Raji (cell line): Measurements from ENCODE around the gene MYADML2.

Experiments
- POLR2A ChIP-seq: IDR thresholded peaks from 2 replicates; pipeline ENCODE4 v1.6.1; 2011; ENCODE audit warnings: low read depth, low read length, control low read depth; ENCODE audit not compliant: insufficient read depth

MYADML2 gene

GRCh38 chr17:81926451-81927151 lies 20.4 kb downstream of the MYADML2 start:
- TF ChIP-seq POLR2A, result peak; percentile 33; the same call in 1 of the 2 replicates

- TF ChIP-seq POLR2A, result no peak
Observed at GRCh38 chr17:81925860-81926450, 21.1 kb downstream of the MYADML2 start.

DNA sequence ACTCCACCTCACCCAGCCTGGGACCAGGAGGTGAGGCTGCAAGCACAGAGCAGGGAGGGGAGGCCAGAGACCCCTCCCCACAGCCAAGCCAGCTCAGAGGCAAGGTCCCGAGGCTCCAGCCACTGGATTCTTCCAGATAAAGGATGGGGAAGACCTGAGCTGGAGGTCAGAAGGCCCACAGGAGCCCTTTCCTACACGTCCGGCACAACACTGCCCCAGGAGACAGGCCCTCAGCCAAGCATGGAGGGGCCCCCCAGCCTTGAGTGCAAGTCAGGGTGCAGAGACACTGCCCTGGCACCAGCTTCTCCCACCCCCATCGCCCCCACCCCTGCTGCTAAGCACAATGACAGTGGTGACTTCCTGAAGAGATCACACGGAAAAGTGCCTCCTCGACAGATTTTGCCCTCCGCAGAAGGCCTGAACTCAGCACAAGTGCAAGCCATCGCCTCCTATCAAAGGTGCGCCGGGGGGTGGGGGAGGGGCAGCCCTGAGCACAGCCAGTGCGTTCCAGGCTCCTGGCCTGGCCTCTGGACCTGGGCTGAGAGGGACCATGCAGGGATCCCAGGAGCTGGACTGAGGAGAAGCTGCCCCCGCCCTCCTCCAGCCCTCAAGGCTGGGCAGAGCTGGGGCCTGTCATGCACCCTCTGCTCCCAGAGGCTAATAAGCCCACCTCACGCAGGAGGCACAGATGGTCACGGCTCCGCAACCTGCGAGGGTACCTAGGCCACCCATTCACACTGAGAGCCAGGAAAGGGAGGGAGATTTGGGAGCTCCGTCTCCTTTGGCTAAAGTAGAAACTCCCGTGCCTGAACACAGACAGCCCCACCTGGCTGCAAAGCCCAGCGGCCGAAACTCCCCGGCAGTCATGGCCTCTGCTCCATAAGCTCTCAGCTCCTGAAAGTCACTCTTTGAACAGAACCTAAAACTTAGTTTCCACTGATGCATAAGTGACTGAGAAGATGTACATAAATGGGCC lies 22.2 kb downstream of the MYADML2 start:
- no peak for TF ChIP-seq POLR2A

DNA sequence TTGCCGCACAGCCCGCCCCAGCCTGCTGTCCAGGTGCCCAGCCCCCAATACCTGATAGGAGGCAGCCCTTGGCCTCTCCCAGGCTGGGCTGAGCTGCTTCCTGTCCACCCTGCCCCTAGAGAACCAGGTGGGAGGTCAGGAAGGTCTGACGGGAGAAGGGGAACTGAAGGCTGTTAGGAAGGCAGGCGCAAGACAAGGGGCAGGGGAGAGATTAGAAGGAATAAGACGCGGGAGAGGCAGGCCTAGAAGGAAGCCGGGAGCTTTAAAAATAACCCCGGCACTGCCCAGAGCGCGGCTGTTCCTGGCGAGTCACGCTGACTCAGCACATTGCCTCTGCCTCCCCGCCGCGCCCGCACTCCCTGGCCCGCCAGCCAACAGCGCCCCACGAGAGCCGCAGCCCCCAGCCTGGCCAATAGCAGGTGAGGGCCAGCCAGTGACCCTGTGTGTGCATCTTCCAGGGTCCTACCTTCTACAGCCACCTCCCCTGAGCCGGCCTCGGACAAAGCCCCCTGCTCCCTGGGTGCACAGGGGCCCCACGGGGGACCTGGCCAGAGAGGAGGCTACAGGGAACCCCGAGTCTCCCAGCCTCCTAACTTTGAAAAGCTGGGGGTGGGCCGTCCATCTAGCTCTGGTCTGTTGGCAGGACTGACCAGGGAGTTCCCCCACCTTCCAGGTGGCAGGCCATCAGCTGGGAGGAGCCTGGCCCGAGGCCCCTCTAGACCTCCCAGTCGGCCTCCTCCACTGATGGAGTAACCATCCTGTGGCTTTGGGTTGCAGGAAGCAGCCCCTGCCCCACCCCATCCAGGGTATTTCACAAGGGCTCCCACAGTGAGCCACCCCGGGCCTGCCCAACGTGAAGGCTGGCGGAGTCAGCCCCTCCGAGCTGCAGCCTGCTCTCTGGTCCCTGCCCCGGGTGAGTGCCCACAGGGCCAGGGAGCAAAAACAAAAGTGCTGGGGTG lies 23.5 kb downstream of the MYADML2 start:
- no peak for TF ChIP-seq POLR2A

DNA sequence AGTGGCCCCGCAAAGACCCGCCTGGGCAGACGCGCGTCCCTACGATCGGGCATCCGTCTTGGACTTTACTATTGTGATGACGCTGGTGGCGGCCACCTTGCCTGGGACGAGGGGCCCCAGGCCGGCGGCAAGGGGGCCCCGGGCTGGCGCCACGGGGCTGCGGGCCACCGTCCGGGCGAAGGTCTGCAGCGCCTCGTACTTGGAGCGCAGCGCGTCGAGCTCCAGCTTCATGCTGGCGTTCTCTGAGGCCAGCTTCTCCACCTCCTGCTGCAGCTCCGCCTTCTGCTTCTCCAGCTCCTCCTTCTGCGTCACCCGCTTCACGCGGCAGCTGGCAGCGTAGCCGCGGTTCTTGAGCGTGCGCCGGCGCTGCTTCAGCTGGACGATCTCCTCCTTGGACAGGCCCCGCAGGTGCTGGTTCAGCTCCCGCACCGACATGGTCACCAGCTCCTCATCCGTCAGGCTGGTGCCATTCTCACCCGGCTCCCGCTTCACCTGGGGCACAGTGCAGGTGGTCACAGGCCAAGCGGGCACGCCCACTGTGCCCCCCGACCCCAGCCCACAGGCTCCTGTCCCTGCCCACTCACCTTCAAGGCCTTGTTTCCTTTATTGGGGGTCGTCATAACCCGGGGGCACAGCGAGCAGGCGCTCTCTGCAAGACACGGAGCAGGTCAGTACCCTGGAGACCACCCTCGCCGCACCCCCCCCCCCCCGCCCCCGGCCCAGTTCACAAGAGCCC lies 24.3 kb downstream of the MYADML2 start:
- TF ChIP-seq POLR2A, result no peak

- TF ChIP-seq POLR2A, result no peak
Observed at GRCh38 chr17:81921996-81922565, 25.0 kb downstream of the MYADML2 start.

GRCh38 chr17:81921537-81921862 lies 25.5 kb downstream of the MYADML2 start:
- TF ChIP-seq POLR2A, result no peak

GRCh38 chr17:81920612-81921536 lies 26.2 kb downstream of the MYADML2 start:
- no peak for TF ChIP-seq POLR2A

GRCh38 chr17:81918832-81919545 lies 28.0 kb downstream of the MYADML2 start:
- TF ChIP-seq POLR2A, result no peak

DNA sequence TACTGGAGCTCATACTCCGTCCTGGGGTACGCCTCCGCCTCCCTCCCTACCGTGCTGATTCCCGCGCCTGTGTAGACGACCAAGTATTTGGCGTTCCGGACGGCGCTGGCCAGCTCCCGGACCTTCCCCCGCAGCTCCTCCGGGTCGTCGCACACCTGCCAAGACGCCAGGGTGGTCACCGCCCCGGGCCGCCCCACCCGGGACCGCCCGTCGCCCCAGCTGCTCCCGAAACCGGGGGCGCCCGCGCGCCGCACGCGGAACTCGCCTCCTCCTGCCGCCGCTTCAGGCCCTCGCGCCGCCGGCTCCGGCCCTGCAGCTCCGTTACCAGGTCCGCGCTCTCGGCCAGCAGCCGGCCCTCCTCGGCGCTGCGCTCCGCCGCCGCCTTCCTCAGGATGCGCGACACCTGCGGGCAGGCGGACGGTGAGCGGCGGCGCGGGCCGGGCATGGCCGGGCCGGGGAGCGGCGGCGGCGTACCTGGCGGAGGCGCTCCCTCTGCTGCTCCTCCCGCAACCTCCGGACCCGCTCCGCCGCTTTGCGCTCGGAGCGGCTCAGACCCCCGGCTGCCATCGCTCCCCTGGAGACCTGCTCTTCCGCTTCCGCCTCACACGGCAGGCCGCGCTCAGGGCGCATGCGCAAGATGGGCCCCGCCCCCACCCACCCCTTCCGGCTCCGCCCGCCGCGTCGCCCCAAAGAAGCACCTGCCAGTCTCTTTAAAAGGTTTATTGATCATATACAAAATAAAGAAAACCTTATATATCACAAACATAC lies 29.3 kb downstream of the MYADML2 start, which contains the start of gene SIRT7:
Gene SIRT7 (minus strand): TSS at position 612 of the 768 bp plus-strand sequence. CDS start 45 bp downstream, at position 567.
- peak; percentile 80 for TF ChIP-seq POLR2A
